Liver (tissue), 9 donors: ENCODE data around the gene BDKRB2. TPM values are rescaled to one million over a fixed set of nuclear protein-coding genes. Genes with fewer than 3 reads are reported as not detected.

Experiments used
- DNase-seq: peaks from one replicate; pipeline ENCODE4 v3.0.0-alpha.2; 2017; ENCODE audit warnings: low spot score
- H3K27ac ChIP-seq, 2 donors: one replicate each; pipeline ENCODE4 v1.7.0; 2013; ENCODE audit warnings: inconsistent platforms in 2 of 2, low read length in 2 of 2, control low read depth in 1 of 2, low read depth in 1 of 2, mild to moderate bottlenecking in 1 of 2
- H3K27me3 ChIP-seq, 4 donors: one replicate each; pipeline versions ENCODE4 v1.6.1 to v1.7.0; 2013; ENCODE audit warnings: low read length in 3 of 4, inconsistent platforms in 1 of 4, mild to moderate bottlenecking in 1 of 4, moderate library complexity in 1 of 4; ENCODE audit not compliant: control insufficient read depth in 4 of 4, insufficient read depth in 4 of 4
- H3K36me3 ChIP-seq, 4 donors: one replicate each; pipeline versions ENCODE4 v1.6.1 to v1.7.0; 2013; ENCODE audit warnings: low read length in 3 of 4, mild to moderate bottlenecking in 3 of 4, low read depth in 1 of 4, moderate library complexity in 1 of 4; ENCODE audit not compliant: control insufficient read depth in 4 of 4, insufficient read depth in 3 of 4
- H3K4me1 ChIP-seq, 4 donors: one replicate each; pipeline versions ENCODE4 v1.6.1 to v1.7.0; 2013; ENCODE audit warnings: low read length in 3 of 4, mild to moderate bottlenecking in 3 of 4, moderate library complexity in 1 of 4; ENCODE audit not compliant: control insufficient read depth in 4 of 4, insufficient read depth in 4 of 4
- H3K4me3 ChIP-seq, 3 donors: one replicate each; pipeline versions ENCODE4 v1.6.1 to v1.7.0; 2013; ENCODE audit warnings: low read length in 3 of 3, control low read depth in 1 of 3, low read depth in 1 of 3, mild to moderate bottlenecking in 1 of 3
- H3K9ac ChIP-seq, 2 donors: one replicate each; pipeline ENCODE4 v1.7.0; 2013; ENCODE audit warnings: low read length in 2 of 2, mild to moderate bottlenecking in 2 of 2, moderate library complexity in 2 of 2, control low read depth in 1 of 2, low read depth in 1 of 2
- H3K9me3 ChIP-seq, 4 donors: one replicate each; pipeline versions ENCODE4 v1.6.1 to v1.7.0; 2013; ENCODE audit warnings: low read length in 3 of 4; ENCODE audit not compliant: control insufficient read depth in 4 of 4
- ATF3 ChIP-seq: IDR thresholded peaks from 2 replicates; pipeline ENCODE4 v1.6.1; 2016; ENCODE audit warnings: antibody characterized with exemption
- CTCF ChIP-seq: fragments of 150-350 bp; IDR thresholded peaks from 2 replicates; pipeline ENCODE4 v1.5.1; 2017; ENCODE audit warnings: improper control_type of control experiment, low read depth, low read length; ENCODE audit not compliant: missing input control
- EGR1 ChIP-seq, 2 donors: IDR thresholded peaks; 2 replicates each; pipeline ENCODE4 v1.6.1; 2016 to 2018; ENCODE audit warnings: antibody characterized with exemption in 2 of 2, low read depth in 2 of 2
- FOXA1 ChIP-seq: IDR thresholded peaks from 2 replicates; pipeline ENCODE4 v1.6.1; 2016; ENCODE audit warnings: antibody characterized with exemption
- FOXA2 ChIP-seq: IDR thresholded peaks from 2 replicates; pipeline ENCODE4 v1.6.1; 2016; ENCODE audit warnings: antibody characterized with exemption
- GABPA ChIP-seq, 2 donors: IDR thresholded peaks in 1 of 2; conservative IDR thresholded peaks in 1 of 2; 2 replicates each; pipeline ENCODE4 v1.6.1; 2016; ENCODE audit warnings: antibody characterized with exemption in 2 of 2, mild to moderate bottlenecking in 1 of 2, moderate library complexity in 1 of 2
- HNF4A ChIP-seq, 2 donors: conservative IDR thresholded peaks; 2 replicates each; pipeline ENCODE4 v1.6.1; 2016; ENCODE audit warnings: antibody characterized with exemption in 2 of 2, mild to moderate bottlenecking in 2 of 2
- HNF4G ChIP-seq: IDR thresholded peaks from 2 replicates; pipeline ENCODE4 v1.6.1; 2016; ENCODE audit warnings: antibody characterized with exemption
- JUND ChIP-seq, 2 donors: IDR thresholded peaks; 2 replicates each; pipeline ENCODE4 v1.6.1; 2016; ENCODE audit warnings: antibody characterized with exemption in 2 of 2
- NR2F2 ChIP-seq: IDR thresholded peaks from 2 replicates; pipeline ENCODE4 v1.6.1; 2016; ENCODE audit warnings: antibody characterized with exemption
- RAD21 ChIP-seq, 2 donors: IDR thresholded peaks; 2 replicates each; pipeline ENCODE4 v1.6.1; 2016; ENCODE audit warnings: antibody characterized with exemption in 2 of 2, mild to moderate bottlenecking in 2 of 2
- REST ChIP-seq: IDR thresholded peaks from 2 replicates; pipeline ENCODE4 v1.6.1; 2016; ENCODE audit warnings: antibody characterized with exemption, mild to moderate bottlenecking
- RXRA ChIP-seq, 2 donors: IDR thresholded peaks; 2 replicates each; pipeline ENCODE4 v1.6.1; 2017 to 2018; ENCODE audit warnings: antibody characterized with exemption in 2 of 2, mild to moderate bottlenecking in 1 of 2
- SP1 ChIP-seq: IDR thresholded peaks from 2 replicates; pipeline ENCODE4 v1.6.1; 2018; ENCODE audit warnings: antibody characterized with exemption, mild to moderate bottlenecking
- TAF1 ChIP-seq: conservative IDR thresholded peaks from 2 replicates; pipeline ENCODE4 v1.6.1; 2016; ENCODE audit warnings: antibody characterized with exemption, mild to moderate bottlenecking
- YY1 ChIP-seq: IDR thresholded peaks from 2 replicates; pipeline ENCODE4 v1.6.1; 2016; ENCODE audit warnings: antibody characterized with exemption, mild to moderate bottlenecking
- ZBTB33 ChIP-seq: IDR thresholded peaks from 2 replicates; pipeline ENCODE4 v1.6.1; 2016; ENCODE audit warnings: antibody characterized with exemption
- WGBS: extraction: QIAGEN DNeasy Blood & Tissue Kit; methylation state at CpG from one replicate; pipeline ENCODE4 v1.1.7; 2013; 5-methylcytosine and 5-hydroxymethylcytosine counted together
- polyA plus RNA-seq, 2 donors: library from polyadenylated mRNA; stranded (reverse) in 1 of 2; unstranded in 1 of 2; fragments of 200-250 nt in 1 of 2; fragments of >200 nt in 1 of 2; fragmentation: Nextera tagmentation in 1 of 2; extraction: Ambion mirVana in 1 of 2; gene quantifications; one replicate each; pipeline versions ENCODE4 v1.2.1 to v1.2.3, GENCODE V29; 2013 to 2015
- total RNA-seq, 2 donors: library from RNA; depleted of rRNA; stranded (reverse); fragments of >200 nt; gene quantifications; one replicate each; pipeline ENCODE4 v1.2.3, GENCODE V29; 2014
- TF ChIP-seq, protein P1 (sequence below): IDR thresholded peaks from 2 replicates; pipeline ENCODE4 v1.6.1; 2016; ENCODE audit warnings: antibody characterized with exemption
- donor health status: healthy.
- donor health status: healthy.
- donor health status: healthy.
- donor health status: healthy.
- donor health status: healthy.

BDKRB2 gene
- total and polyA plus RNA-seq, 4 donors = 0.10 to 0.25 (median 0.17) TPM

DNA sequence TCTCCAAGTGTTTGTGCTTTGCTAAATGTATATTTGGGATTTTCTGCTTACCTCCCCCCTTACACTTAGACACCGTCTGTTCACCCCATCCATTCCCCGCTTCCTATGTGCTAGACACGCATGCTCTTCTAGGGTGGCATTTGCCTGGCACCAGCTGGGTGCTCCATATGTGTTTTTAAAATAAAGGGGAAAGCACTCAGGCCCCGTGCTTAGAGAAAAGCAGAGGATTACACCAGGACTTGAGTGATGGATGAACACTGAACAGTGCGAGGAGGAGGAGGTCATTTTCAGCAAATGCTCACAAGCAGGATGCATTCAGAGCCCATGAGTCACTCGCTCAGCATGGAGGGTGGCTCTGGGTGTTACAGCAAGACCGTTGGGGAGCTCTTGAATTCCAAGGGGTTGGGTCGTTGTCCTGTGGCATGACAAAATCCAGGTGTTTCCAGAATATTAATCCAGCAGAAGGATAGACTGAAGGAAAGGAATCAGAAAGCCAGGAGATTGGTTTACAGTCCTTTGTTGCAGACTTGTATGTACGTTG lies 48.4 kb downstream of the BDKRB2 start:
- TF ChIP-seq RXRA (IDR thresholded peaks at IDR 0.05) (no peak), ZBTB33 (no peak), ATF3 (no peak), HNF4G (no peak), REST (no peak)
- H3K27ac ChIP-seq = no peak overlapping the region
- no peaks in the 10 kb centered on the region for H3K4me1 ChIP-seq
- H3K36me3 ChIP-seq = no peaks in the 10 kb centered on the region
- WGBS = 83% methylated on average over 9 of the region's 9 CpGs
- peaks cover 0 to 3% (median 0%) of the 10 kb centered on the region in 4 donors for H3K27me3 ChIP-seq
- no peaks in the 10 kb centered on the region for H3K9me3 ChIP-seq
- DNase-seq = no peak
- H3K9ac ChIP-seq = no peak overlapping the region
- no peak overlapping the region for H3K4me3 ChIP-seq

GRCh38 chr14:96254687-96255086 lies 50.0 kb downstream of the BDKRB2 start:
- no peak overlapping the region for H3K27ac ChIP-seq
- H3K27me3 ChIP-seq = peaks cover 0 to 3% (median 0%) of the 10 kb centered on the region in 4 donors
- DNase-seq = no peak
- no peak overlapping the region for H3K4me3 ChIP-seq
- H3K9ac ChIP-seq = no peak overlapping the region
- no peaks in the 10 kb centered on the region for H3K9me3 ChIP-seq
- no peak for TF ChIP-seq HNF4G
- TF ChIP-seq REST = no peak
- no peak for TF ChIP-seq SP1
- no peak for TF ChIP-seq GABPA (IDR thresholded peaks at IDR 0.05 in 1 of 2, conservative IDR thresholded peaks at IDR 0.05 in 1 of 2)
- TF ChIP-seq ATF3 = no peak
- no peak for TF ChIP-seq RXRA (IDR thresholded peaks at IDR 0.05)
- no peak for TF ChIP-seq FOXA2
- no peak for TF ChIP-seq HNF4A (conservative IDR thresholded peaks at IDR 0.05)
- TF ChIP-seq ZBTB33 = no peak
- no peak for TF ChIP-seq JUND (IDR thresholded peaks at IDR 0.05)
- TF ChIP-seq NR2F2 = no peak
- TF ChIP-seq CTCF = no peak
- no peak for TF ChIP-seq TAF1
- TF ChIP-seq, protein P1, sequence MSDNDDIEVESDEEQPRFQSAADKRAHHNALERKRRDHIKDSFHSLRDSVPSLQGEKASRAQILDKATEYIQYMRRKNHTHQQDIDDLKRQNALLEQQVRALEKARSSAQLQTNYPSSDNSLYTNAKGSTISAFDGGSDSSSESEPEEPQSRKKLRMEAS = no peak
- TF ChIP-seq FOXA1 = no peak
- no peak for TF ChIP-seq YY1
- TF ChIP-seq RAD21 (IDR thresholded peaks at IDR 0.05) = no peak
- TF ChIP-seq EGR1 (IDR thresholded peaks at IDR 0.05; ENCODE audit: low read depth in 2 of 2) = no peak
- no peaks in the 10 kb centered on the region for H3K36me3 ChIP-seq
- 82% methylated on average over 11 of the region's 11 CpGs for WGBS
- H3K4me1 ChIP-seq = no peaks in the 10 kb centered on the region
